22Rv1 (cell line): ENCODE results near the gene SRP72.
A peak's percentile ranks its signal among the peaks of the same experiment; 100 is the strongest.

Source experiments
- H3K27ac ChIP-seq: fragments of 450-650 bp; 2 replicates; pipeline ENCODE4 v1.5.1; 2017
- CTCF ChIP-seq: fragments of 450-650 bp; IDR thresholded peaks from 2 replicates; pipeline ENCODE4 v1.5.1; 2017; ENCODE audit warnings: mild to moderate bottlenecking
- ZFX ChIP-seq: fragments of 450-650 bp; IDR thresholded peaks from 2 replicates; pipeline ENCODE4 v1.6.1; 2017; ENCODE audit warnings: antibody characterized with exemption, borderline replicate concordance

The SRP72 gene

GRCh38 chr4:56531149-56531770 is 63.8 kb downstream of the SRP72 start:
- H3K27ac ChIP-seq, result no peak overlapping the region
- TF ChIP-seq CTCF, result no peak
- no peak for TF ChIP-seq ZFX

DNA sequence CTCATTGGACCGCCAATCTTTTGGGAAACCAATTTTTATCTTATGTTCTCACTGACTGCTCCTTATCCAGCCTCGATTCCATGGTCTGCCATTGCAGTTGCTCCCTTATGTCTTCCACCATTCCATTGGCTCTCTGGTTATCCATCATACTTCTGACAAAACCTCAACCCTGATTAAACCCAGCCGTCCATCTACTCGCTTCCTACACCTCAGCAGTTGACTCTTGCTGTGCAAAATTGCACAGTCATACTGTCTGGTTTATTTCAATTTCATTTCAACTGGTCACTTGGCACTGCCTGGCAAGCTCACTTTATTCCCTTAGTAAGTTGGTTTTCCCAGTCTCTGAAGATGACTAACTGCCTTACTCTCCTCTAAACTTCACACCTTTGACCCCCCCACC is 64.4 kb downstream of the SRP72 start:
- no peak for TF ChIP-seq ZFX
- no peak for TF ChIP-seq CTCF
- no peak overlapping the region for H3K27ac ChIP-seq

GRCh38 chr4:56532239-56532638 is 64.8 kb downstream of the SRP72 start:
- no peak overlapping the region for H3K27ac ChIP-seq
- TF ChIP-seq ZFX (no peak), CTCF (no peak)

DNA sequence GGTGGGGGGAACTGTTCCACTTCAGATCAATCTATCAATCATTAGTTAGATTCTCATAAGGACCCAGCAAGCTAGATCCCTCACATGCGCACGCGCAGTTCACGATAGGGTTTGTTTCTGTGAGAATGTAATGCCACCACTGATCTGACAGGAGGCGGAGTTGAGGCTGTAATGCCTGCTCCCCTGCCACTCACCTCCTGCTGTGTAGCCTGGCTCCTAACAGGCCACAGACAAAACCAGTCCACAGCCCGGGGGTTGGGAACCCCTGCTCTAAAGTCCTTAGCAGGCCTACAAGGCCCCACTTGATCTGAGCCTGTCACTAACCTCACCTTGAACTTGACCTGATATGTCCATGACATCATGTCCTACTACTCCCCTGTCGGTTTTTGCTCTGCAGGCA is 68.5 kb downstream of the SRP72 start:
- H3K27ac ChIP-seq, result no peak overlapping the region
- TF ChIP-seq ZFX (no peak), CTCF (no peak)

DNA sequence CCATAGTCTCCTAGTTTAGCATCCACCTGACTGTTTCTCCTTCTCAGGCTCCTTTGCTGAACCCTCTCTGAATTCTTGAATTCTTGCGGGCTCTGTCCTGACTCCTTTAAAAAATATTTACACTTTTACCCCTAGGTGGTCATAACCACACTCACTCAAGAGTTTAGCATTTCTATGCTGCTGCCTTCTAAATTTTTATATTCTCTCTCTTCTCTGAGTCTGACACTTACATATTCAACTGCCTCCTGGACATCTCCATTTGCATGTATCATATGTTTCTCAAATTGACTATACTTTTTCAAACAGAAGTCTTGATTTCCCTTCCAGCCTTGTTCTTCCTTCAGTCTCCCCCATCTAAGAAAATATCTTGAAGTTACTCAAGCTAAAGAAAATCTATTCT is 69.7 kb downstream of the SRP72 start:
- H3K27ac ChIP-seq, result no peak overlapping the region
- TF ChIP-seq CTCF (no peak), ZFX (no peak)

- TF ChIP-seq ZFX, result no peak
- TF ChIP-seq CTCF, result no peak
- H3K27ac ChIP-seq, result no peak overlapping the region
Measured at GRCh38 chr4:56540826-56541225, 73.4 kb downstream of the SRP72 start.

DNA sequence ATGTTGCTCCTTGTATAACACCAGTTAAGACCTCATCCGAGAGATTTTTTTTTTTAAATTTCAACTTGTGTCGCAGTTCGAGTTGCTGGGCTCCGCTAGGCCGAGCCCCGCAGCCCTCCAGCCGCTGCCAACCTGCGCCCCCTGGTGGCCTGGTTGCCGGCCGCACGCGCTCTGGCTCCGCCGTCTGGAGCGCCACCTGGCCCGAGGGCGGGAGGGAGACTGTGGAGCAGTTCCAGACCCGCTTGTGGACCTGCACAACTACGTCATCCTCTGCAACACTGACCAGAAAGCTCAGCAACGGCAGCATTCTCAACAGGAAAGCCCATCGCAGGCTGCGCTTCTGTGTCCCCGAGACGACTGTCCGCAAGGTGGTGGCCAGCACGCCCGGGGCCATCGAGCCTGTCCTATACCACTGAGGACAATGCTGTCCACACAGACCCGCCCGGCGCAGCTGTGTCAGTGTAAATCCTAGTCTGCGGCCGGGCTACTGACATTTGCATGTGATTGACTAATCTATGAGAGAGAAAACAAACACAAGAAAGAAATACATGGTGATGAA is 77.2 kb downstream of the SRP72 start:
- TF ChIP-seq CTCF (peak; percentile 100), ZFX (no peak)
- no peak overlapping the region for H3K27ac ChIP-seq
